HepG2 (cell line): ENCODE data around the gene SLC22A7. TPM values are rescaled to one million over a fixed set of nuclear protein-coding genes. Genes with fewer than 3 reads are reported as not detected.
A peak's percentile ranks its signal among the peaks of the same experiment; 100 is the strongest.

Experiments
- BHLHE40 ChIP-seq: IDR thresholded peaks from 2 replicates; pipeline ENCODE4 v1.6.1; 2011; ENCODE audit warnings: low read length, improper control_type of control experiment
- BRCA1 ChIP-seq: sonication (generic); formaldehyde crosslinking; IDR thresholded peaks from 2 replicates; pipeline ENCODE4 v1.4.0; 2020; ENCODE audit warnings: missing genetic modification reagents
- CEBPG ChIP-seq: IDR thresholded peaks from 2 replicates; pipeline ENCODE4 v1.6.1; 2016
- FOXA1 ChIP-seq, 2 experiments: fragments of 450-650 bp in 1 of 2; sonication (generic) in 1 of 2; formaldehyde crosslinking in 1 of 2; IDR thresholded peaks; 2 replicates each; pipeline versions ENCODE4 v1.4.0 to v1.6.1; 2016 to 2020; ENCODE audit warnings: missing genetic modification reagents in 1 of 2
- FOXK1 ChIP-seq: sonication (generic); formaldehyde crosslinking; IDR thresholded peaks from 2 replicates; pipeline ENCODE4 v1.4.0; 2020; ENCODE audit warnings: low read depth, missing genetic modification reagents, borderline replicate concordance
- GABPB1 ChIP-seq: IDR thresholded peaks from 2 replicates; pipeline ENCODE4 v1.6.1; 2016; ENCODE audit warnings: mild to moderate bottlenecking, missing genetic modification reagents, moderate library complexity, missing compliant biosample characterization
- MEF2D ChIP-seq: sonication (generic); formaldehyde crosslinking; IDR thresholded peaks from 2 replicates; pipeline ENCODE4 v1.5.1; 2020; ENCODE audit warnings: mild to moderate bottlenecking, missing genetic modification reagents
- NR2F1 ChIP-seq, 2 experiments: fragments of 450-650 bp in 1 of 2; formaldehyde crosslinking in 1 of 2; IDR thresholded peaks; 2 replicates each; pipeline versions ENCODE4 v1.5.0 to v1.6.1; 2016 to 2020; ENCODE audit warnings: mild to moderate bottlenecking in 1 of 2, missing compliant biosample characterization in 1 of 2, missing genetic modification reagents in 1 of 2, moderate library complexity in 1 of 2
- SIN3B ChIP-seq: fragments of 150-350 bp; IDR thresholded peaks from 2 replicates; pipeline ENCODE4 v1.6.1; 2014; ENCODE audit warnings: low read length
- SMAD3 ChIP-seq: sonication (generic); formaldehyde crosslinking; IDR thresholded peaks from 2 replicates; pipeline ENCODE4 v1.4.0; 2020; ENCODE audit warnings: missing genetic modification reagents
- STAG1 ChIP-seq: sonication (generic); formaldehyde crosslinking; IDR thresholded peaks from 2 replicates; pipeline ENCODE4 v1.4.0; 2020; ENCODE audit warnings: missing genetic modification reagents
- ZFX ChIP-seq: sonication (generic); formaldehyde crosslinking; IDR thresholded peaks from 2 replicates; pipeline ENCODE4 v1.4.0; 2020; ENCODE audit warnings: mild to moderate bottlenecking, low read depth, missing genetic modification reagents, moderate library complexity
- ZNF674 ChIP-seq: sonication (generic); formaldehyde crosslinking; IDR thresholded peaks from 2 replicates; pipeline ENCODE4 v1.5.0; 2020; ENCODE audit warnings: low read depth, mild to moderate bottlenecking, missing genetic modification reagents
- ZNF841 ChIP-seq: sonication (generic); formaldehyde crosslinking; IDR thresholded peaks from 2 replicates; pipeline ENCODE4 v1.8.1; 2023; ENCODE audit warnings: missing genetic modification reagents, borderline replicate concordance
- polyA plus RNA-seq, 8 experiments: library from polyadenylated mRNA; depleted of rRNA in 3 of 8; stranded (reverse) in 7 of 8; unstranded in 1 of 8; fragments of >200 nt; fragmentation: Illumina TruSeq in 4 of 8; extraction: Trizol in 4 of 8; gene quantifications; 2 replicates each; pipeline versions ENCODE4 v1.2.1 to v1.2.3, GENCODE V29; 2011 to 2016; ENCODE audit warnings: low read depth in 4 of 8, missing spikeins in 1 of 8, mixed read lengths in 1 of 8; ENCODE audit not compliant: insufficient read depth in 1 of 8
- total RNA-seq, 5 experiments: library from RNA; depleted of rRNA; stranded (reverse); fragments of >200 nt; fragmentation: Illumina TruSeq; extraction: Trizol; gene quantifications; 2 replicates each; pipeline ENCODE4 v1.2.3, GENCODE V29; 2016; ENCODE audit warnings: low read depth in 1 of 5
- TF ChIP-seq, protein P1 (sequence below): sonication (generic); formaldehyde crosslinking; IDR thresholded peaks from 2 replicates; pipeline ENCODE4 v1.4.0; 2020; ENCODE audit warnings: missing genetic modification reagents, borderline replicate concordance
- TF ChIP-seq, protein P2 (sequence below): sonication (generic); formaldehyde crosslinking; IDR thresholded peaks from 2 replicates; pipeline ENCODE4 v1.4.0; 2020; ENCODE audit warnings: missing genetic modification reagents
- TF ChIP-seq, protein P3 (sequence below): sonication (generic); formaldehyde crosslinking; IDR thresholded peaks from 2 replicates; pipeline ENCODE4 v1.9.0; 2022; ENCODE audit warnings: missing genetic modification reagents, mild to moderate bottlenecking, borderline replicate concordance
- TF ChIP-seq, protein P4 (sequence below): sonication (generic); formaldehyde crosslinking; conservative IDR thresholded peaks from 2 replicates; pipeline ENCODE4 v1.4.0; 2020; ENCODE audit warnings: missing genetic modification reagents
- TF ChIP-seq, protein P5 (sequence below): sonication (generic); formaldehyde crosslinking; IDR thresholded peaks from 2 replicates; pipeline ENCODE4 v1.4.0; 2020; ENCODE audit warnings: mild to moderate bottlenecking, missing genetic modification reagents

The SLC22A7 gene
- total and polyA plus RNA-seq, 2 of the 13 experiments (the other 11 are each of a cell fraction or from before 2014, with no cell fraction given): 5.3 to 22.6 TPM

DNA sequence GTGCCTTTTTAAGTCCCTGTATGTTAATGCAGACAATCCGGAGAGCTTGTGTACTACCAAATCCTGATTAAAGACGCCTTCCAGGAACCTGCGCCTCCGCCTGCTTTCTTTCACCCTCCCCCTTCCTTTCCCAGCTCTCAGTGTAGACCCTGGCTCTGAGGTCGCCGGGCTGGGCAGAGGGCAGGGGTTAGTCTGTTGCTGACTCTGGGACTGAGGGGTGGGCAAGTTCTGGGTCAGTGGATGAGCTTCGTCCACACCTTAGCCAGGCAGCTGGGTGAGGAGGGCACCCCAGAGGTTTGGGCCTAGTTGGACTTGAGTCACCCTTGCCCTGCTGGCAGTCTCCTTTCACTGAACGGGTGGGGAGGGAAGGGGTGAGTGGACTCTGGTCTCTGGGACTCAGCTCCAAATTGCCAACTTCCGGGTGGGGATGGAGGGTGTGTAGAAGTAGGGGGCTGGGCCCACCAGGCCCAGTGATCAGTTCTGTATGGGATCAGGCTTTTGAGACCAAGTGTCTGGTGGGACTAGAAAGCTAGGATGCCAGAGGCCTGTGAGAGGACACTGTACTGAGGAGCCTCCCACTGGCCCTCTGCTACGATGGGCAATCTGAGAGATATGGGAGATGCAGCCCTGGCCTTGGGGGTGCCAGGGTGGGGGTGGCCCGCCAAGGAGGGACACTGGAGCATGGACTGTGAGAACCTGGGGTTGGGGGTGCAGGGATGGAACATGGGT, 21.3 kb upstream of the SLC22A7 start (continued):
- TF ChIP-seq NR2F1 (CRISPR knock-in tag; IDR thresholded peaks at IDR 0.05) (peak; percentile 29 to 42; a peak in 2 of 4 replicates), ZNF674 (CRISPR knock-in tag) (no peak), SMAD3 (CRISPR knock-in tag) (peak; percentile 53; the same call in 1 of the 2 replicates), FOXA1 (IDR thresholded peaks at IDR 0.05) (no peak), FOXA1 (CRISPR knock-in tag; IDR thresholded peaks at IDR 0.05) (no peak), BHLHE40 (no peak), ZNF841 (CRISPR knock-in tag) (no peak), CEBPG (CRISPR knock-in tag) (no peak), GABPB1 (CRISPR knock-in tag) (peak; percentile 81), FOXK1 (CRISPR knock-in tag) (peak; percentile 31; the same call in 1 of the 2 replicates), ZFX (CRISPR knock-in tag) (peak; percentile 99), STAG1 (CRISPR knock-in tag) (no peak), SIN3B (no peak), BRCA1 (CRISPR knock-in tag) (no peak), MEF2D (peak; percentile 31; the same call in 1 of the 2 replicates)
- TF ChIP-seq, protein P1, sequence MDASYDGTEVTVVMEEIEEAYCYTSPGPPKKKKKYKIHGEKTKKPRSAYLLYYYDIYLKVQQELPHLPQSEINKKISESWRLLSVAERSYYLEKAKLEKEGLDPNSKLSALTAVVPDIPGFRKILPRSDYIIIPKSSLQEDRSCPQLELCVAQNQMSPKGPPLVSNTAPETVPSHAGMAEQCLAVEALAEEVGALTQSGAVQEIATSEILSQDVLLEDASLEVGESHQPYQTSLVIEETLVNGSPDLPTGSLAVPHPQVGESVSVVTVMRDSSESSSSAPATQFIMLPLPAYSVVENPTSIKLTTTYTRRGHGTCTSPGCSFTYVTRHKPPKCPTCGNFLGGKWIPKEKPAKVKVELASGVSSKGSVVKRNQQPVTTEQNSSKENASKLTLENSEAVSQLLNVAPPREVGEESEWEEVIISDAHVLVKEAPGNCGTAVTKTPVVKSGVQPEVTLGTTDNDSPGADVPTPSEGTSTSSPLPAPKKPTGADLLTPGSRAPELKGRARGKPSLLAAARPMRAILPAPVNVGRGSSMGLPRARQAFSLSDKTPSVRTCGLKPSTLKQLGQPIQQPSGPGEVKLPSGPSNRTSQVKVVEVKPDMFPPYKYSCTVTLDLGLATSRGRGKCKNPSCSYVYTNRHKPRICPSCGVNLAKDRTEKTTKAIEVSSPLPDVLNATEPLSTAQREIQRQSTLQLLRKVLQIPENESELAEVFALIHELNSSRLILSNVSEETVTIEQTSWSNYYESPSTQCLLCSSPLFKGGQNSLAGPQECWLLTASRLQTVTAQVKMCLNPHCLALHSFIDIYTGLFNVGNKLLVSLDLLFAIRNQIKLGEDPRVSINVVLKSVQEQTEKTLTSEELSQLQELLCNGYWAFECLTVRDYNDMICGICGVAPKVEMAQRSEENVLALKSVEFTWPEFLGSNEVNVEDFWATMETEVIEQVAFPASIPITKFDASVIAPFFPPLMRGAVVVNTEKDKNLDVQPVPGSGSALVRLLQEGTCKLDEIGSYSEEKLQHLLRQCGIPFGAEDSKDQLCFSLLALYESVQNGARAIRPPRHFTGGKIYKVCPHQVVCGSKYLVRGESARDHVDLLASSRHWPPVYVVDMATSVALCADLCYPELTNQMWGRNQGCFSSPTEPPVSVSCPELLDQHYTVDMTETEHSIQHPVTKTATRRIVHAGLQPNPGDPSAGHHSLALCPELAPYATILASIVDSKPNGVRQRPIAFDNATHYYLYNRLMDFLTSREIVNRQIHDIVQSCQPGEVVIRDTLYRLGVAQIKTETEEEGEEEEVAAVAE (CRISPR knock-in tag): peak; percentile 64; the same call in 1 of the 2 replicates
- TF ChIP-seq, protein P2, sequence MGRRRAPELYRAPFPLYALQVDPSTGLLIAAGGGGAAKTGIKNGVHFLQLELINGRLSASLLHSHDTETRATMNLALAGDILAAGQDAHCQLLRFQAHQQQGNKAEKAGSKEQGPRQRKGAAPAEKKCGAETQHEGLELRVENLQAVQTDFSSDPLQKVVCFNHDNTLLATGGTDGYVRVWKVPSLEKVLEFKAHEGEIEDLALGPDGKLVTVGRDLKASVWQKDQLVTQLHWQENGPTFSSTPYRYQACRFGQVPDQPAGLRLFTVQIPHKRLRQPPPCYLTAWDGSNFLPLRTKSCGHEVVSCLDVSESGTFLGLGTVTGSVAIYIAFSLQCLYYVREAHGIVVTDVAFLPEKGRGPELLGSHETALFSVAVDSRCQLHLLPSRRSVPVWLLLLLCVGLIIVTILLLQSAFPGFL (CRISPR knock-in tag): no peak
- TF ChIP-seq, protein P3, sequence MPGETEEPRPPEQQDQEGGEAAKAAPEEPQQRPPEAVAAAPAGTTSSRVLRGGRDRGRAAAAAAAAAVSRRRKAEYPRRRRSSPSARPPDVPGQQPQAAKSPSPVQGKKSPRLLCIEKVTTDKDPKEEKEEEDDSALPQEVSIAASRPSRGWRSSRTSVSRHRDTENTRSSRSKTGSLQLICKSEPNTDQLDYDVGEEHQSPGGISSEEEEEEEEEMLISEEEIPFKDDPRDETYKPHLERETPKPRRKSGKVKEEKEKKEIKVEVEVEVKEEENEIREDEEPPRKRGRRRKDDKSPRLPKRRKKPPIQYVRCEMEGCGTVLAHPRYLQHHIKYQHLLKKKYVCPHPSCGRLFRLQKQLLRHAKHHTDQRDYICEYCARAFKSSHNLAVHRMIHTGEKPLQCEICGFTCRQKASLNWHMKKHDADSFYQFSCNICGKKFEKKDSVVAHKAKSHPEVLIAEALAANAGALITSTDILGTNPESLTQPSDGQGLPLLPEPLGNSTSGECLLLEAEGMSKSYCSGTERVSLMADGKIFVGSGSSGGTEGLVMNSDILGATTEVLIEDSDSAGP (CRISPR knock-in tag): no peak; the same call in 1 of the 2 replicates
- TF ChIP-seq, protein P4, sequence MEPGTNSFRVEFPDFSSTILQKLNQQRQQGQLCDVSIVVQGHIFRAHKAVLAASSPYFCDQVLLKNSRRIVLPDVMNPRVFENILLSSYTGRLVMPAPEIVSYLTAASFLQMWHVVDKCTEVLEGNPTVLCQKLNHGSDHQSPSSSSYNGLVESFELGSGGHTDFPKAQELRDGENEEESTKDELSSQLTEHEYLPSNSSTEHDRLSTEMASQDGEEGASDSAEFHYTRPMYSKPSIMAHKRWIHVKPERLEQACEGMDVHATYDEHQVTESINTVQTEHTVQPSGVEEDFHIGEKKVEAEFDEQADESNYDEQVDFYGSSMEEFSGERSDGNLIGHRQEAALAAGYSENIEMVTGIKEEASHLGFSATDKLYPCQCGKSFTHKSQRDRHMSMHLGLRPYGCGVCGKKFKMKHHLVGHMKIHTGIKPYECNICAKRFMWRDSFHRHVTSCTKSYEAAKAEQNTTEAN (CRISPR knock-in tag): no peak
- TF ChIP-seq, protein P5, sequence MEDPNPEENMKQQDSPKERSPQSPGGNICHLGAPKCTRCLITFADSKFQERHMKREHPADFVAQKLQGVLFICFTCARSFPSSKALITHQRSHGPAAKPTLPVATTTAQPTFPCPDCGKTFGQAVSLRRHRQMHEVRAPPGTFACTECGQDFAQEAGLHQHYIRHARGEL (CRISPR knock-in tag): no peak
